Right cardiac atrium (tissue), 5 donors: Measurements from ENCODE around the gene HPSE. TPM values are rescaled to one million over a fixed set of nuclear protein-coding genes. Genes with fewer than 3 reads are reported as not detected.

ENCODE experiments used
- ATAC-seq, 2 donors: fragments of 200-7000 bp; cut with Tn5 transposase; one replicate each; pipeline versions ENCODE4 v1.8.0 to v1.9.1; 2020; ENCODE audit warnings: moderate library complexity in 2 of 2, mild to moderate bottlenecking in 1 of 2
- DNase-seq, 3 donors: peaks; one replicate each; pipeline ENCODE4 v3.0.0-alpha.2; 2020
- H3K27ac ChIP-seq: one replicate; pipeline ENCODE4 v1.5.1; 2013; ENCODE audit warnings: mild to moderate bottlenecking, low read length, control low read depth, moderate library complexity
- H3K27me3 ChIP-seq: one replicate; pipeline ENCODE4 v1.6.1; 2013; ENCODE audit not compliant: control insufficient read depth, insufficient read depth
- H3K4me1 ChIP-seq: one replicate; pipeline ENCODE4 v1.6.1; 2013; ENCODE audit warnings: low read length; ENCODE audit not compliant: control insufficient read depth, insufficient read depth
- H3K4me3 ChIP-seq: one replicate; pipeline ENCODE4 v1.5.1; 2013; ENCODE audit warnings: low read length, control low read depth
- H3K9me3 ChIP-seq: one replicate; pipeline ENCODE4 v1.6.1; 2013; ENCODE audit warnings: low read length; ENCODE audit not compliant: control insufficient read depth
- WGBS: extraction: QIAGEN DNeasy Blood & Tissue Kit; methylation state at CpG from one replicate; pipeline ENCODE4 v1.1.7; 2013; 5-methylcytosine and 5-hydroxymethylcytosine counted together
- intact Hi-C, 4 donors: fragments of 100-400 bp; cut with DNase I; formaldehyde crosslinking; loops; one replicate each; pipeline versions ENCODE4 v1.11.0 to v1.14.0; 2022 to 2023
- polyA plus RNA-seq: library from polyadenylated mRNA; stranded (reverse); fragments of 200-250 nt; gene quantifications from one replicate; pipeline ENCODE4 v1.2.3, GENCODE V29; 2013
- total RNA-seq, 4 donors: library from RNA; stranded (reverse); fragmentation: NEBNext Ultra II Directional; extraction: Animal tissue kit (Norgen Biotek cat#: 25700); gene quantifications; one replicate each; pipeline ENCODE4 v1.2.1, GENCODE V29; 2021
- donor health status: healthy with polysubstance abuse.
- donor health status: DM: no; HTN: yes; CAD: no.
- donor health status: DM: no; HTN: no; CAD: no.
- donor health status: DM: no; HTN: yes; CAD: no; lungs with severe emphysema.
- donor health status: DM: yes; HTN: yes; CAD: no.

Gene HPSE
- total and polyA plus RNA-seq, 5 donors = 0.50 to 2.3 (median 1.5) TPM

DNA sequence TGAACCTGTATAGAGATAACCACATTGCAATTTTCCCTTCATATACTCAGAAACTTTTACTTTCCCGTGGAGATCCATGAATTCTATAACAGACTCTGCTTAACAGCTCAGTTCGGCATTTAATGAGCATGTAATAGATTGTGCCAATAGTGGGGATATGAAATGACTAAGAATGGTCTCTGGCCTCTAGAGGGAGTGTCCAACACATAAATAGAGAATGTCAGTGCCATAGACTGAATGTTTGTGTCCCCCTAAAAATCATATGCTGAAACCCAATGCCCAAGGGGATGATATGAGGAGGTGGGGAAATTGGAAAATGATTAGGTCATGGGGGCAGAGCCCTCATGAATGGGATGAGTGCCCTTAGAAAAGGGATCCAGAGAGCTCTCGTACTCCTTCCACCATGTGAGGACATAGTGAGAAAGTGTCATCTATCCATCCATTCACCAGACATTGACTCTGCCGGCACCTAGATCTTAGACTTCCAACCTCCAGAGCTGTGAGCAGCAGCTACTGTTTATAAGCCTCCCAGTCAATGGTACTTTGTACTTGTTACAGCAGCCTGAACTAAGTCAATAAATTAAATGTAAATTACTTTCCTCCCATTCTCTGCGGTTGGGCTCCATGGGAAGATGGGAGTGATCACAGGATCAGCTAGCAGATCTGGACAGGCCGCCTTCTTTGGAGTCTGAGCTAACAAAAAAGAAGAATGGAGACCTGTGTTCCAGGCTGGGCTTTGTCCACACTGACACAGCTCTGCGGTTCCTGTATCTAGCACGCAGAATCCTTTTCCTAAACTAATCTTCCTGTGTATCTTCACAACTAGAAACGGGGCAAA is 28.1 kb upstream of the HPSE start:
- no peak overlapping the region for H3K27ac ChIP-seq
- H3K27me3 ChIP-seq = no peaks in the 10 kb centered on the region
- H3K4me3 ChIP-seq = no peak overlapping the region
- H3K4me1 ChIP-seq = no peaks in the 10 kb centered on the region
- DNase-seq = no peak
- no peaks in the 10 kb centered on the region for H3K9me3 ChIP-seq
- ATAC-seq = peak in 1 of 2 donors; percentile 22
- intact Hi-C loops = no loop called here
- 83% methylated on average over 9 of the region's 9 CpGs for WGBS

DNA sequence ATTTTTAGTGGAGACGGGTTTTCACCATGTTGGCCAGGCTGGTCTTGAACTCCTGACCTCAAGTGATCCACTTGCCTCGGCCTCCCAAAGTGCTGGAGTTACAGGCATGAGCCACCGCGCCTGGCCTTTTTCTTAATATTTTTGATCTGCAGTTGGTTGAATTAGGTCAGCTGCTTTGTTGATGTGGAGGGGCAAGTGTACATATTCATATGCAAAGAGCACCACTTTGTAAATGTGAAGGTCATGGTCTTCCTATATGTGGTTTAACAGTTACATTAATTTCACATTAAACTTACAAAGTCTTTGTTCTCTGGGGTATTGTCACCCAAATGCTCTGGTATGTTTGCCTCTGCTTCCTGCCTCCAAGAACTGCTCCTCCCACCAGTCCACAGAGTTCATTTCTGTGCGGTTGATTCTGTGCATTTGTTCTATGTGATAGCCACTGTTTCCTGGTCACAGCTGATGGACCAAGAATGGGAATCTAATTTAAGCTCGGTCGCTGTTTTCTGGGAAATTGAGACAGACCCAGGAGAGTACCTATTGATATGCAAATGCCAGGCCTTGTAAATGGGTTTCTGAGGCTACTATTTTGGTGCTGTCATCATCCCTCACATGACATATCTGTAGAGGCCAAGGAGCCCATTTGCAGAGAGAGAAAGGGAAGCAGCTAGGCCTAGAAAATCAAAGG is 26.9 kb upstream of the HPSE start:
- intact Hi-C loops = no loop called here
- no peak for ATAC-seq
- Histone ChIP-seq H3K27ac (no peak overlapping the region), H3K9me3 (no peaks in the 10 kb centered on the region), H3K4me1 (no peaks in the 10 kb centered on the region), H3K27me3 (no peaks in the 10 kb centered on the region), H3K4me3 (no peak overlapping the region)
- 85% methylated on average over 7 of the region's 7 CpGs for WGBS
- DNase-seq = no peak

DNA sequence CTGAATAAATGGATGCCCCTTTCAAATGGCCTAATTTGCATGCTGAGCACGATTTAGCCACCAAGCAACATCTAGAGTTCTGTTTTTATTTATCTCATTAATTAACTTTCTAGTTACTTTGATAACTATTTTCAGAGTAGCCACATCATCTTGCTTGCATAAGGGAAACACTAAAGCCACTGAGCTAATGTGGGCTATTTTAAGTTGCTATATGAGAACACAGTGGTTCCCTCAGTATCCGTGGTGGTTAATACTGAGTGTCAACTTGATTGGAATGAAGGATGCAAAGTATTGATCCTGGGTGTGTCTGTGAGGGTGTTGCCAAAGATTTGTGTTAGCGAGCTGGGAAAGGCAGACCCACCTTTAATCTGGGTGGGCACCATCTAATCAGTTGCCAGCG is 25.4 kb upstream of the HPSE start:
- no peak overlapping the region for H3K27ac ChIP-seq
- no peaks in the 10 kb centered on the region for H3K4me1 ChIP-seq
- no peaks in the 10 kb centered on the region for H3K9me3 ChIP-seq
- DNase-seq (no peak), ATAC-seq (no peak)
- WGBS = 83% methylated on average over 4 of the region's 4 CpGs
- no peaks in the 10 kb centered on the region for H3K27me3 ChIP-seq
- H3K4me3 ChIP-seq = no peak overlapping the region
- intact Hi-C loops = no loop called here

DNA sequence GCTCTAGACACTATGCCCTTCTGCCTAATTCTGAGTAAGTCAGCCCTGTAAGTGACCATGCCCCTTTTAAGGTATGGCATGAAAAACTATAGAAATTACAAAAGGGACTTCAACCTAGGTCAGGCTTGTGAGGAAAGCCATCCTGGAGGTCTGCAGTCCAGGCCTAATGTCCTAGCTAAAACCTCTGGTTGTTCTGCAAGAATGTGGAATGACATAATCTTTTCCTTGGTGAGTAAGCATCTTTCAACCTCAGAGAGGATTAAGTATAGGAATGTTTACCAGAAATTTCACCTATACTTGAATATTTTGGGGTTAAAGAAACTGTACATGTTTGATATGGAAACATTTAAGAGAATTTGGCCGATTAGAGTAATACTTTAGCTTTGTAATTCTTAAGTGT is 23.8 kb upstream of the HPSE start:
- ATAC-seq (no peak), DNase-seq (no peak)
- 64% methylated on average over 1 of the region's 1 CpG for WGBS
- Histone ChIP-seq H3K27ac (no peak overlapping the region), H3K9me3 (no peaks in the 10 kb centered on the region), H3K27me3 (no peaks in the 10 kb centered on the region), H3K4me3 (no peak overlapping the region), H3K4me1 (no peaks in the 10 kb centered on the region)
- intact Hi-C loops = no loop called here

DNA sequence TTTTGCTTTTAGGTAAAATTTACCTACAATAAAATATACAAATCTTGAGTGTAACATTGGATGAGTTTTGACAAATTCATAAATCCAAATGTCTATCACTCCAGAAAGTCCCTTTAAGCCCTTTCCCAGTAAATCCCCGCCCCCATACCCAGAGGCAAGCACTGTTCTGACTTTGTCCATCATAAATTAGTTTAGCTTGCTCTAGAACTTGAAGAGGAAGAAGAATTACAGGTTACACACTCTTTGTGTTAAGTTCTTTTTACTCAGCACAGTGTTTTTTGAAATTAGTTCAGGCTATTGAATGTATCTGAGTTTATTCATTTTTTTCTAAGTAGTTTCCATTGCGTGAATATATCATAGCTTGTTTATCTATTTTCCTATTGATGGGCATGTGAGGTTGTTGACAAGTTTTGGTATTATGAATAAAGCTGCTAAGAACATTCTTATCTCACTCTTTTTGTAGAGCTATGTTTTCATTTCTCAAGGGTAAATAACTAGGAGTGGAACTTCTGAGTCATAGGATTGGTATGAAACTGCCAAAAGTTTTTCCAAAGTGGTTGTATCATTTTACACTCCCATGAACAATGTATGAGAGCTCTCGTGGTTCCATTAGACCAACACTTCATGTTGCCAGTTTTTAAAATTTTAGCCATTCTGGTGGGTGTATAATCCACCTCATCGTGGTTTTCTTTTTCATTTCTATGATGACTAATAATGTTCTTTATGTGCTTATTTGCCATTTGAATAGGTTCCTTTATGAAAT is 22.4 kb upstream of the HPSE start:
- intact Hi-C loops = no loop called here
- H3K27ac ChIP-seq = no peak overlapping the region
- 42% methylated on average over 4 of the region's 4 CpGs for WGBS

DNA sequence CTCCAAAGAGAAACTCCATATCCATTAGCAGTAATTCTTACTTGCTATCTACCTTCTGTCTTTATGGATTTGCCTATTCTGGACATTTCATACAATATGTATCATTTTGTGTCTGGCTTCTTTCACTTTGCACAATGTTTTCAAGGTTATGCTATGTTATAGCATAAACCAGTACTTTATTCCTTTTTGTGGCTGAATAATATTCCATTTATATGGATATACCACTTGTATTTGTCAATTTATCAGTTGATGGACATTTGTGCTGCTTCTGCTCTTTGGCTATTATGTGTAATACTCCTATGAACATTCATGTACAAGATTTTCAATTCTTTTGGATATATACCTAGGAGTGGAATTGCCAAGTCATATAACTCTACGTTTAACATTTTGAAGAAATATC is 18.9 kb upstream of the HPSE start:
- no peak overlapping the region for H3K27ac ChIP-seq
- intact Hi-C loops = no loop called here
- H3K9me3 ChIP-seq = no peaks in the 10 kb centered on the region
- H3K4me1 ChIP-seq = no peaks in the 10 kb centered on the region
- DNase-seq (no peak), ATAC-seq (no peak)
- no peaks in the 10 kb centered on the region for H3K27me3 ChIP-seq
- WGBS = 91% methylated on average over 1 of the region's 1 CpG
- no peak overlapping the region for H3K4me3 ChIP-seq

More for the DNA sequence above, 22.4 kb upstream of the HPSE start:
- Histone ChIP-seq H3K27me3 (no peaks in the 10 kb centered on the region), H3K4me3 (no peak overlapping the region), H3K4me1 (no peaks in the 10 kb centered on the region), H3K9me3 (no peaks in the 10 kb centered on the region)
- DNase-seq = no peak
- peak; percentile 79 to 89 for ATAC-seq

DNA sequence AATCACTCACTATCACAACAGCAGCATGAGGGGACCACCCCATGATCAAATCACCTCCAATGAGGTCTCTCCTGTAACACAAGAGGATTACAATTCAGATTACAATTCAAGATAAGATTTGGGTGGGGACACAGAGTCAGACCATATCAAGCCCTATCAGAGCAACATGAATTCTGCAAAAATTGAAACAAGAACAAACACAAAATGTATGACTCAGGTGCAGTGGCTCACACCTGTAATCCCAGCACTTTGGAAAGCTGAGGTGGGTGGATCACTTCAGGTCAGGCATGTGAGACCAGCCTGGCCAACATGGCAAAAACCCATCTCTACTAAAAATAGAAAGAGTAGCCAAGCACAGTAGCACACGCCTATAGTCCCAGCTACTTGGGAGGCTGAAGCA is 13.4 kb upstream of the HPSE start:
- intact Hi-C loops = no loop called here

DNA sequence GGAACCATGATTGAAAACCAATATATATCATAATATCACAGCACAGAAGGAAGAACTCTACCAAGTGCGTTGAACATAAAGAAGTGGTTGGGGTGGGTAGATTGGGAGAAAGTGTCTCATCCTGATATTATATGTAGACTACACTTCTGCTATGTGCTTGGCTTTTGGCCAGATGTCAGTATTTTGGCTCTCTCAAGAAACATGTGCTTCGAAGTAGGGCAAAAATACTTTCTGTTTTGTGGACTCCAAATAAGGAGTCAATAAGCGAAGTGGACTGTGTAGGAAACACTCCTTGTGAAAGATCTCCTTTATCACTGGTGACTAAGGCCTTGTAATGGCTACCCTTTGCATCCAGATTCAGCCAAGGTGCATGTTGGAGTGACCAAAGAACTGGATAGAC is 7.8 kb upstream of the HPSE start:
- intact Hi-C loops = no loop called here
- no peaks in the 10 kb centered on the region for H3K9me3 ChIP-seq
- no peak overlapping the region for H3K4me3 ChIP-seq
- H3K27ac ChIP-seq = no peak overlapping the region
- WGBS = 66% methylated on average over 3 of the region's 3 CpGs
- DNase-seq (no peak), ATAC-seq (no peak)
- H3K27me3 ChIP-seq = peaks cover 2% of the 10 kb centered on the region
- no peaks in the 10 kb centered on the region for H3K4me1 ChIP-seq

More for the DNA sequence above, 13.4 kb upstream of the HPSE start:
- Histone ChIP-seq H3K4me3 (no peak overlapping the region), H3K9me3 (no peaks in the 10 kb centered on the region), H3K27ac (no peak overlapping the region), H3K4me1 (no peaks in the 10 kb centered on the region), H3K27me3 (peaks cover 2% of the 10 kb centered on the region)
- WGBS = 86% methylated on average over 1 of the region's 1 CpG
- DNase-seq = no peak
- ATAC-seq = no peak

DNA sequence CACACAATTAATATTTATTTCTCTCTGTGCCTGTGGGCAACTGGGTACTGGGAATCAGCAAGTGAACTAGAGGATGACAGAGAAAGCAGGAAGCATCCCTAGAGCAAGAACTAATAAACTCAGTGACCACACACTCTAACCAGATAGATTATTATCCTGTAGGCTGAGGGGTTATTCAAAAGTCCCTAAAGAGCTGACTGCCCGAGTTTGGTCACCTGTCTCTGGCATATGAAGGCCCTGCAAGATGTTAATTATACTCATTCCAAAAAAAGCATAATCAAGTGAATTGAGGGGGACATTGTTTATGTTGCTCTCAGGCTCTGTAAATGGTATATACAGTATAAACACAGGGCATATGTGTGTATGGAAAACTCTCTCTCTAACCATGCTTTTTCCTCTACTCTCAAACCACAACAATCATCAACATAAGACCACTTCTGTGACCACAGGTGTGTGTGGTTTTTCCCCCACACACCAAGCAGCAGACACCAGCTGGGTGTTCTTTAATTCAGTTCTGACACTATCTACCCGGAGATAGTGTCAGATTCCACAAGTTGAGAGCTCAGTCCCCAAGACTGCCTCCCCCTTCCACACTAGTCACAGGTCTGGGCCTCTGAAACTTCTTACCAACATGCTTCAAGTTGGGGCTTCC is 6.2 kb upstream of the HPSE start:
- no peak for ATAC-seq
- no peak for DNase-seq
- WGBS = 34% methylated on average over 2 of the region's 2 CpGs
- Histone ChIP-seq H3K9me3 (no peaks in the 10 kb centered on the region), H3K27ac (no peak overlapping the region), H3K4me1 (no peaks in the 10 kb centered on the region), H3K27me3 (peaks cover 2% of the 10 kb centered on the region), H3K4me3 (no peak overlapping the region)
- intact Hi-C loops = no loop called here

DNA sequence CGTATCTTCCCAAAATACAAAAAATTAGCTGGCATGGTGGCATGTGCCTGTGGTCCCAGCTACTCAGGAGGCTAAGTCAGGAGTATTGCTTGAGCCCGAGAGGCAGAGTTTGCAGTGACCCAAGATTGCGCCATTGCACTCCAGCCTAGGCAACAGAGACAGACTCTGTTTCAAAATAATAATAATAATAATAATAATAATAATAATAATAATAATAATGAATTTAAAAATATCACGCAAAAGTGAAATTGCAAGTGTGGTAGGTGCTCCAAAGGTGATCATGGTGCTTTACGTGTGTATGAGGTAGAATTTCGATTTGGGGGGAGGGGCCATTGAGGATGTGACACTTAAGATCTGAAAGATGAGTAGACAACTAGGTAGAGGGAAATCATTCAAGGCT is 4.9 kb upstream of the HPSE start:
- no peak for DNase-seq
- no peak for ATAC-seq
- 88% methylated on average over 6 of the region's 6 CpGs for WGBS
- H3K27ac ChIP-seq = no peak overlapping the region
- no peaks in the 10 kb centered on the region for H3K4me1 ChIP-seq
- no peaks in the 10 kb centered on the region for H3K27me3 ChIP-seq
- intact Hi-C loops = no loop called here
- no peaks in the 10 kb centered on the region for H3K9me3 ChIP-seq
- no peak overlapping the region for H3K4me3 ChIP-seq
